GM18951 (cell line): Measurements from ENCODE around the gene KRTAP10-1.
"Not testable (repeated sequence)": the region's sequence is repeated elsewhere in the genome, so short reads cannot be mapped to it uniquely, and the experiment has no call there.

Experiments used
- POLR2A ChIP-seq: IDR thresholded peaks from 4 replicates; pipeline ENCODE4 v1.6.1; 2011; ENCODE audit warnings: mild to moderate bottlenecking; ENCODE audit not compliant: insufficient read length, insufficient read depth; ENCODE audit errors: extremely low read depth
- in situ Hi-C: fragments of 300-500 bp; cut with MboI; formaldehyde crosslinking; loops from one replicate; pipeline ENCODE4 v1.12.0; 2022; ENCODE audit warnings: low sequenced_read_pairs, mixed read lengths, inconsistent platforms; ENCODE audit not compliant: unreplicated experiment

KRTAP10-1 gene

DNA sequence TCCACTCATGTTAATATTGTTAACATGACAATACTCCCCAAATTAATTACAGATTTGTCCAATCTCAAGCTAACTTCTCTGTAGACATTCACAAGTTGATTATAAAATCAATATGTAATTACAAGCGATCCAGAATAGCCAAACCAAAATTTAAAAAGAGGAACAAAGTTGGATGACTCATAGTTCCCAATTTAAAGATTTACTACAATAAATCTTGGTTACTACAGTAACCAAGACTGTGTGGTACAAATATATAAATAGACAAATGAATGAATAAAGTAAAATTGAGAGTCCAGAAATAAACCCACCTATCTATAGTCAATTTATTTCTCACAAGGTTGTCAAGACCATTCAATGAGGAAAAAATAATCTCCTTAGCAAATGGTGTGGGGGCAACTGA is 26.4 kb upstream of the KRTAP10-1 start:
- in situ Hi-C loops = no loop called here
- TF ChIP-seq POLR2A = no peak

DNA sequence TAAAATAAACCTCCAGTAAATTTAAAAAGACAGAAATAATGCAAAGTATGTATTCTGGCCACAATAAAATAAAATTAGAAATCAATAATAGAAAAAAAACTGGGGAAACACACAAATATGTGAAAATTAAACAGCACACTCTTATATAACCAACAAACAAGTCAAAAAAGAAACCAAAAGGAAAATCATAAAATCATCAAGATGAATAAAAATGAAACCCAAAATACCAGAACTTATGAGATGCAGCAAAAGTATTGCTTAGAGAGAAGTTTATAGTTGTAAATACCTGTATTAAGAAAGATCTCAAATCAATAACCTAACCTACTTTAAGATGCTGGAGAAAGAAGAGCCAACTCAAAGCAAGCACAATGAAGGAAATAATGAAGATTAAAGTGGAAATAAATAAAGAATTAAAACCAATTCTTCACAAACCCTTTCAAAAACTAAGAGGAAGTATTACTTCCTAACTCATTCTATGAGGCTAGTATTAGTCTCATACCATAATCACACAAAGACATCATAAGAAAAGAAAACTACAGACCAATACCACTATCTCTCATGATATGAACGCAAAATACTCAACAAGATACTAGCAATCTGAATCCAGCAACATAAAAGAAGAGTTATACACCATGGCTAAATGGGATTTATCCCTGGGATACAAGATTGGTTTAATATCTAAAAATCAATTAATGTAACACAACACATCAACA is 25.0 kb upstream of the KRTAP10-1 start:
- in situ Hi-C loops = no loop called here
- no peak for TF ChIP-seq POLR2A

DNA sequence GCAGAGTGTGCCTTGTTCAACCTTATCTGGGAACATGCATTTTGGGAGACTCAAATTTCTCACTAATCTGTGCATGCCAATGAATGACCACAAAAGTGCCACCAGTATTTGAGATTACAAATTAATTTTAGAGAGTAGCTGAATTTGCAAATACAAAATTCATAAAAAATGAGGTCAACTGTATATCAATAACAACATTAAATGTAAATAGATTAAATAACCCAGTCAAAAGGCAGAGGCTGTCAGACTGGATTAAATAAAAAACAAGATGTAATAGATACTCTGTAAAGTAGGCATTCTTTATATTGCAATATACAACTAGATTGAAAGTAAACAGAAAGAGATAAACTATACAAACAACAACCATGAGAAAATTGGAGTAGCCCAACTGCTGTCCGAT is 24.1 kb upstream of the KRTAP10-1 start:
- no peak for TF ChIP-seq POLR2A
- in situ Hi-C loops = no loop called here

DNA sequence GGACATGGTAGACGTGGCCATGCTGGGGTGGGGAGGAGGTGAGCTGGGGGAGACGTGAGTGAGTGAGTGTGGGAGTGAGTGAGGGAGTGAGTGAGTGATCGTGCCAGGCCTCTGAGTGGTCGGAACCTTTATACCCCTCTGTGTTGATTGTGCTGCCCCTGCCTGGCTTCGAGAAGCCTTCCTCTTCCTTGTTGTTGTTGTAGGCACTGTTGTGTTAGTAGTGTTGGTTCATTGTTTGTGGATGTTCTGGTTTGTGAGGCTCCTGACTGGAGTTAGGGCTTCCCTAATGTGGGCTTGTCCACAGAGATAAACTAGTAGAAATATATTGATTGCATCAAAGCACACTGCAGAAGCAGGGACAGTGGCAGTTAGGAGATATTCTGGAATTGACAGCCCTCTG is 18.7 kb upstream of the KRTAP10-1 start, which contains the start of gene KRTAP10-3:
Gene KRTAP10-3 (minus strand): TSS at position 101 of the 400 bp plus-strand sequence. CDS start 80 bp downstream, at position 21.
- in situ Hi-C loops = no loop called here
- no peak for TF ChIP-seq POLR2A

DNA sequence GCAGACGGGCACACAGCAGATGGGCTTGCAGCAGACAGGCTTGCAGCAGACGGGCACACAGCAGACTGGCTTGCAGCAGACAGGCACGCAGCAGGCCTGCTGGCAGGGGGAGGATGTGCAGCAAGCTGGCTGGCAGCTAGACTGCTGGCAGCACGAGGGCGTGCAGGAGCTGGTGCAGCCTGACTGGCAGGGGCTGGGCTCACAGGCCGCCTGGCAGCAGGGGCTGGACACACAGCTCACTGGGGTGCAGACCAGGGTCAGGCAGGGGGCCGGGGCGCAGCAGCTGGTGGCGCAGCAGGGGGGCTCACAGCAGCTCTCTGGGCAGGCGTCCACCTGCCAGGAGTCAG is 18.3 kb upstream of the KRTAP10-1 start:
- in situ Hi-C loops = not testable (repeated sequence)

DNA sequence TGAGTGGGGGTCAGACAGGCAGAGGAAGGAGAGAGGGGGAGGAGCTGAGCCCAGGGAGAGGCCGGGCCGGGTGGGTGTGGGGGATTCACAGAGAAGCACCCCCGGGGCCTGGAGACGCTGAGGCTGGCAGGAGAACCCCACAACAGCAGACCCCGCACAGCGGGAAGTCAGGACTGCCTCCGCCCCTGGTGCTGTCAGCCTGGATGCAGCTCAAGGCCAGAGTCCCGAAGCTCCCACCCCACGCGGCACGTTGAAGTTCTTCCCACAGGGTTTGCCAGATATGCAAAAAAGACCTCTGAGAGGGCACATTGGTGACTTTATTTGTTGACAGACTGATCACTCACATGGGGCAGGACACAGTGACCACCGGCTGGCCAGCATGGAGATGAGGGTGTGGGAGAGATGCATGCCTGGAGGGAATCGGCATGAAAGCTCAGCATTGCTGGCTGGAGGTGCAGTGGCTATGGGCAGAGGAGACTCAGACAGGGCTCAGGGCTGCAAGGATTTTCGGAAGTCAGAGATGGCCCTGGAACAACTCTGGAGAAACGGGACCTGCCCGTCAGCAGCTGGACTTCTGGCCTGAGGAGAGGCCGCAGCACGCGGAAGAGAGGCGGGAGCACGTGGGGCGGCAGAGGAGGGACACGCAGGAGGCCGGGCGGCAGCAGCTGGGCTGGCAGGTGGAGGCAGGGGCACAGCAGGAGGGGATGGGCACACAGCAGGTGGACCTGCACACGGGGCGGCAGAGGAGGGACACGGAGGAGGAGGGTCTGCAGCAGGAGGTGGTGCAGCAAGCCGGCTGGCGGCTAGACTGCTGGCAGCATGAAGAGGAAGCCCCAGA is 17.7 kb upstream of the KRTAP10-1 start:
- in situ Hi-C loops = no loop called here
- TF ChIP-seq POLR2A = no peak

DNA sequence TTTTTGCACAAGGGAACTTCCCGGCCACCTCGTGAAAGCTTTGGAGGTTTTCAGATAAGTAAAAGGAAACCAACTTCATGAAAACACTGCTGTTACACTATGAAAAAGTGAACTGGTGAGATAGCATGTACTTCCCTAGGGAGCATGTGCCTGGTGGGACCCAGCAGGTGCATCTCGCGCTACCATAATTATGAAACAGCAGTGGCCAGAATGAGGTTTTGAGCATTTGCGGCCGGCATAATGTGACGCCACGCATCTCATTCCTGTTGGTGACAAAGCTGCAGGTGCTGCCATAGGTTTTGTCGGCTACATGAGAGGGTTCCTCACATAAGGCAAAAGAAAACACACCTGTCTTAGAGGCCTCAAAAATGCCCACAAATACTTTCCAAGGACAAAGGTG is 16.9 kb upstream of the KRTAP10-1 start:
- no peak for TF ChIP-seq POLR2A
- in situ Hi-C loops = no loop called here

DNA sequence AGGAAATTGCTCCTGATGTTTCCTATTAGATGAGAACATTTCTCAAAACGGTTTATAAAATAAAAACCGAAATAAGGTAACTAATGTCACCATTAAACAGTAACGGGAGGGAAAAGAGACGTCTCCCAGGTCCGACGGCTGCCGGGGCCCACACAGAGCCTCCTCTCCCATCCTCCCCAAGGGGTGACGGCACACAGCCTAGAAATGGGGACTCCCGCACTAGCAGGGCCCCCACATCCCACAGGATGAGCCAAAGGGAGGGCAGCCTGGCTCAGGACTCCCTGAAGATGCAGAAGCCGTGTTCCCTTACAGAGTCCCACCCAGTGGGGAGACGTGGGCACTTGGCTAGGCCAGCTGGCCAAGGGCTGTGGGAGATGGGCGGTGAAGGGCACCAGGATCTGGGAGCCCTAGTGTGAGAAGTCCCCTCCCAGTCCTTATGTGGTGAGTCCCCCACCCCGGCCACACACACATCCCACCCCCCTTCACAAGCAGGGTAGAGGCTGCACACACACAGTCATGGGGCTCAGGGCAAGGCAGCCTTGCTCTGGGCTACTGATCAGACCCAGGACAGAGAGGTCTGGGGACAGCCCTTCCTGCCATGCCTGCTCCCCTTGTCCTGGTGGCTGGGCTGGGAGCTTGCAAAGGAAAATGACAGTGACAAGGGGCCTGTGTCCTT is 15.3 kb upstream of the KRTAP10-1 start:
- in situ Hi-C loops = no loop called here

DNA sequence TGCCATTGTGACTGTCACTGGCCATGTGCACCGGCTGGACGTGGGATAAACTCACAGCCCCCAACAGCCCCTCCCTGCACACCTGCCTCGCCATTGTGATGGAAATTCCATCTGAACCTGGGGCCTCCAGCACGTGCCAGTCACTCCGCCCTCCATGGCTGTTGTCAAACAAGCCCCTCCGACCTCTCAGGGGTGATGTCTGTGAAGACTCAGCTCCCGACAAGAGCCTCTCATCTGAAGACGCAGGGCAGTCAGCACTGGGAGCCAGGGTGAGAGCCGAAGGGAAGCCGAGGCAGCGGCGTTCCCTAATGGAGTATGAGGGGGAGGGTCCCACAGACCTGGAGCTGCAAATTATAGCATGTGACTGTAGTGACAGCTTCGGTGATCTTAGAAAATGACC is 12.7 kb upstream of the KRTAP10-1 start:
- TF ChIP-seq POLR2A = no peak
- in situ Hi-C loops = no loop called here

More for the DNA sequence above, 15.3 kb upstream of the KRTAP10-1 start:
- no peak for TF ChIP-seq POLR2A

DNA sequence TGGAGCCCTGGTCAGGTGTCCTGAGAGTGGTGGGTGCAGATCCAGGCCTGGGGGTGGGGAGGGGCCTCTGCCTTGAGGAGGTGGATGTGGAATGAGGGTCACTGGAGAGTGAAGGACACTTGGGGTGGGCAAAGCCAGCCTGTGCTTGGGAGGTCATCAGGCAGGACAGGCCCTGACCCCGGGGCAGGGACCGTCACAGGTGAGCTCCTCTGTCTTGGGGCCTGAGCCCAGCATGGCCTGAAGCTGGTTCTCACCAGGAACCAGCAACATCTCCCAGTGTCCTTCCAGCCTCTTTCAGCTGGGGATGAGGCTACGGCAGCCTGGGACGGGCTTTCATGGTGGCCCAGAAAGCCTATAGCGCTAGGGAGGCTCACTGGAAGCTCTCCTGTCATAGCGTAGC is 12.1 kb upstream of the KRTAP10-1 start:
- no peak for TF ChIP-seq POLR2A
- in situ Hi-C loops = no loop called here

DNA sequence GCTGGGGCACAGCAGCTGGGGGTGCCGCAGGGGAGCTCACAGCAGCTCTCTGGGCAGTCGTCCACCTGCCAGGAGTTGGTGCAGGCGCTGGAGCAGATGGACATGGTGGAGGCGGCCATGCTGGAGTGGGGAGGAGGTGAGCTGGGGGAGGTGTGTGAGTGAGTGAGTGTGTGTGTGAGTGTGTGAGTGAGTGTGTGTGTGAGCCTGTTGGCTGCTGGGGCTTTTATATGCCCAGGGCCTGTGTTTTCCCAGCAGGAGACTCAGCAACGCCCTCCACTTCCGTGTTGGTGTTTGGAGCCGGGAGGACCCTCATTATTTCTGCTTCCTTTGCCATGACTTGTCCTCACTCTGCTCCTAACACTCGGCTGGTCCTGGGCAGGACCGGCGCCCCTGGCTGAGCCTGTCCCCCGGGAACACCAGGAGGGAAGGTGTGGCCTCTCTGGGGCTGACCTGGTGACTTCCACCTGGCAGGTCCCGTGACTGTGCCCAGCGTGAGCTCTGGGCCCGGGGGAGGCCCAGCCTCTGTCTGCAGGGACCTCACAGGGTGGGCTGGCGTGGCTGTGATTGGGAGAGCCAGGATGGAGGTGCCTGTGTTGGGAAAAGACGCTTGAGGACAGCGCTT is 11.5 kb upstream of the KRTAP10-1 start, which contains the start of gene KRTAP10-2:
Gene KRTAP10-2 (minus strand): TSS at position 166 of the 622 bp plus-strand sequence. CDS start 47 bp downstream, at position 119.
- in situ Hi-C loops = no loop called here
- no peak for TF ChIP-seq POLR2A

DNA sequence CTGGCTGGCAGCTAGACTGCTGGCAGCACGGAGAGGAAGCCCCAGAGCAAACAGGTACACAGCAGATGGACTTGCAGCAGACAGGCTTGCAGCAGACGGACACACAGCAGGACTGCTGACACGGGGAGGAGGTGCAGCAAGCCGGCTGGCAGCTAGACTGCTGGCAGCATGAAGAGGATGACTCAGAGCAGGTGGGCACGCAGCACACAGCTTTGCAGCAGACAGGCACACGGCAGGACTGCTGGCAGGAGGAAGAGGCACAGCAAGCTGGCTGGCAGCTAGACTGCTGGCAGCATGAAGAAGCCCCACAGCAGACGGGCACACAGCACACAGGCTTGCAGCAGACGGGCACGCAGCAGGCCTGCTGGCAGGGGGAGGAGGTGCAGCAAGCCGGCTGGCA is 10.8 kb upstream of the KRTAP10-1 start:
- TF ChIP-seq POLR2A = no peak
- in situ Hi-C loops = no loop called here

DNA sequence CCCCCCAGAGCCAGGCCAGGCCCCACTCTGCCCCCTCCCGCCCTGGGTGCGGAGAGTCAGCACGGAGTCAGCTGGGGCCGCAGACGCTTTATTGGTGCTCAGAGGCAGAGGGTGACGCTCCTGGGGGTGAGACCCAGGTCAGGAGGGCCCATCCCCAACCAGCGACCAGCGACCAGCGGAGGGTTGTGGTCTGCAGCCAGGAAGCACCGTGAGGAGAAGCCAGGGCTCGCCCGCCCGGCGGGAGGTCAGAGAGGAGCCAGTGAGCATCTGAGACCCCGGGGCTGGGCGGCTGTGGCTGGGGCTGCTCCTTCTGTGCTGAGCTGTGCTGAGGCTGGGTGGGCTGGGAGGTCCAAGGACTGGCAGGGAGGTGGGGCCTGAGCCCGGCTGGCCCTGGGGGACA is 10.3 kb upstream of the KRTAP10-1 start:
- in situ Hi-C loops = not testable (repeated sequence)
